H1 (cell line): ENCODE data around the gene CHST10. TPM values are rescaled to one million over a fixed set of nuclear protein-coding genes. Genes with fewer than 3 reads are reported as not detected.

Source experiments
- CTCF ChIA-PET: fragments of 300-600 bp; sonication (Branson Sonifier 250); formaldehyde crosslinking; loops from one replicate; lab custom pipeline; 2021; ENCODE audit not compliant: partially characterized antibody; lab: Charles Lee
- POLR2A ChIA-PET: fragments of 300-600 bp; sonication (Branson Sonifier 250); formaldehyde crosslinking; loops from one replicate; lab custom pipeline; 2021; ENCODE audit warnings: inconsistent platforms; ENCODE audit not compliant: partially characterized antibody; lab: Charles Lee
- DNase-seq, 2 experiments: peaks; one replicate each; pipeline versions ENCODE4 v3.0.0 to v3.0.0-alpha.2; 2010 to 2022; ENCODE audit warnings: low spot score in 2 of 2, low read depth in 1 of 2, mixed read lengths in 1 of 2
- FAIRE-seq: peaks from 2 replicates; lab custom pipeline; 2011; peaks lifted over from hg19 to GRCh38; lab: Jason Lieb, UNC
- H2AFZ ChIP-seq: 2 replicates; pipeline ENCODE4 v1.8.1; 2012; ENCODE audit warnings: low read length, inconsistent platforms
- H2AK5ac ChIP-seq: 2 replicates; pipeline ENCODE4 v1.6.1; 2013; ENCODE audit warnings: low read depth, low read length
- H2BK120ac ChIP-seq: replicated peaks from 2 replicates; pipeline ENCODE3; 2013; ENCODE audit warnings: low read depth, low read length, inconsistent platforms
- H2BK12ac ChIP-seq: 2 replicates; pipeline ENCODE4 v1.6.1; 2013; ENCODE audit warnings: low read depth, low read length
- H2BK15ac ChIP-seq: 2 replicates; pipeline ENCODE4 v1.6.1; 2013; ENCODE audit warnings: low read length
- H2BK20ac ChIP-seq: 2 replicates; pipeline ENCODE4 v1.6.1; 2013; ENCODE audit warnings: low read length
- H2BK5ac ChIP-seq: 2 replicates; pipeline ENCODE4 v1.6.1; 2013; ENCODE audit warnings: low read depth, low read length
- H3K14ac ChIP-seq: 2 replicates; pipeline ENCODE4 v1.6.1; 2013; ENCODE audit warnings: inconsistent platforms; ENCODE audit not compliant: insufficient read length
- H3K18ac ChIP-seq: 2 replicates; pipeline ENCODE4 v1.6.1; 2013; ENCODE audit warnings: low read length; ENCODE audit errors: extremely low read depth
- H3K23ac ChIP-seq: 2 replicates; pipeline ENCODE4 v1.6.1; 2013; ENCODE audit warnings: inconsistent platforms; ENCODE audit not compliant: insufficient read length
- H3K23me2 ChIP-seq: 2 replicates; pipeline ENCODE4 v1.6.1; 2013; ENCODE audit warnings: low read depth, low read length
- H3K27ac ChIP-seq: 2 replicates; pipeline ENCODE4 v1.6.1; 2011; ENCODE audit warnings: low read depth, low read length, inconsistent platforms
- H3K27me3 ChIP-seq, 4 experiments: replicated peaks in 1 of 4; 1 replicate in 1 of 4; 2 replicates in 3 of 4; pipeline versions ENCODE4 v1.6.1 to v1.8.1; 2011 to 2013; ENCODE audit warnings: low read length in 3 of 4, mild to moderate bottlenecking in 3 of 4, inconsistent platforms in 2 of 4, mixed read lengths in 2 of 4, moderate library complexity in 1 of 4; ENCODE audit not compliant: control insufficient read depth in 3 of 4, insufficient read depth in 3 of 4; ENCODE audit errors: extremely low read depth in 1 of 4
- H3K36me3 ChIP-seq, 4 experiments: 2 replicates each; pipeline versions ENCODE4 v1.6.1 to v1.8.1; 2011 to 2013; ENCODE audit warnings: mild to moderate bottlenecking in 4 of 4, low read length in 3 of 4, moderate library complexity in 2 of 4, control low read depth in 1 of 4, inconsistent platforms in 1 of 4; ENCODE audit not compliant: insufficient read depth in 4 of 4, control insufficient read depth in 2 of 4
- H3K4ac ChIP-seq: replicated peaks from 2 replicates; pipeline ENCODE3; 2013; ENCODE audit warnings: low read length, low read depth, mixed read lengths, inconsistent platforms; ENCODE audit not compliant: insufficient read length
- H3K4me1 ChIP-seq, 4 experiments: replicated peaks in 1 of 4; 1 replicate in 1 of 4; 2 replicates in 3 of 4; pipeline versions ENCODE4 v1.6.1 to v1.8.1; 2011 to 2013; ENCODE audit warnings: low read length in 3 of 4, inconsistent platforms in 2 of 4, mixed read lengths in 1 of 4; ENCODE audit not compliant: insufficient read depth in 4 of 4, control insufficient read depth in 3 of 4
- H3K4me2 ChIP-seq, 2 experiments: 2 replicates each; pipeline versions ENCODE4 v1.6.1 to v1.8.1; 2011 to 2013; ENCODE audit warnings: low read depth in 2 of 2, low read length in 2 of 2, control low read depth in 1 of 2, inconsistent platforms in 1 of 2, mild to moderate bottlenecking in 1 of 2; ENCODE audit not compliant: insufficient read depth in 1 of 2
- H3K4me3 ChIP-seq, 4 experiments: fragments of 200-600, 300-600 bp in 1 of 4; sonication (generic), shearing (Covaris generic), sonication (Bioruptor Twin) in 1 of 4; 2 replicates each; pipeline versions ENCODE4 v1.5.1 to v1.8.1; 2011 to 2016; ENCODE audit warnings: low read length in 4 of 4, low read depth in 3 of 4, control low read depth in 2 of 4, inconsistent platforms in 2 of 4, mild to moderate bottlenecking in 2 of 4, mixed read lengths in 1 of 4, moderate library complexity in 1 of 4; ENCODE audit not compliant: insufficient read depth in 2 of 4; ENCODE audit errors: extremely low read depth in 1 of 4
- H3K56ac ChIP-seq: replicated peaks from 2 replicates; pipeline ENCODE3; 2013; ENCODE audit warnings: low read depth, mild to moderate bottlenecking, mixed read lengths, low read length, inconsistent platforms; ENCODE audit not compliant: insufficient read length
- H3K79me1 ChIP-seq: 2 replicates; pipeline ENCODE4 v1.6.1; 2013; ENCODE audit warnings: low read depth, low read length, control low read depth
- H3K79me2 ChIP-seq, 2 experiments: 2 replicates each; pipeline versions ENCODE4 v1.6.1 to v1.8.1; 2012 to 2013; ENCODE audit warnings: low read length in 2 of 2, mild to moderate bottlenecking in 2 of 2, inconsistent platforms in 1 of 2; ENCODE audit not compliant: insufficient read depth in 2 of 2, control insufficient read depth in 1 of 2
- H3K9ac ChIP-seq, 4 experiments: replicated peaks in 1 of 4; 1 replicate in 1 of 4; 2 replicates in 3 of 4; pipeline versions ENCODE4 v1.6.1 to v1.8.1; 2011 to 2013; ENCODE audit warnings: low read depth in 3 of 4, low read length in 3 of 4, control low read depth in 2 of 4, mild to moderate bottlenecking in 2 of 4, moderate library complexity in 2 of 4, inconsistent platforms in 1 of 4; ENCODE audit errors: extremely low read depth in 1 of 4
- H3K9me3 ChIP-seq, 2 experiments: 2 replicates each; pipeline versions ENCODE4 v1.6.1 to v1.8.1; 2012 to 2013; ENCODE audit warnings: mild to moderate bottlenecking in 2 of 2, moderate library complexity in 2 of 2, control low read depth in 1 of 2, inconsistent platforms in 1 of 2, low read depth in 1 of 2, low read length in 1 of 2, mixed read lengths in 1 of 2; ENCODE audit not compliant: insufficient read depth in 2 of 2
- H4K20me1 ChIP-seq, 2 experiments: replicated peaks in 1 of 2; 2 replicates each; pipeline versions ENCODE3 to v1.8.1; 2011 to 2013; ENCODE audit warnings: inconsistent platforms in 2 of 2, low read length in 2 of 2, mild to moderate bottlenecking in 1 of 2; ENCODE audit not compliant: insufficient read depth in 2 of 2, control insufficient read depth in 1 of 2
- H4K5ac ChIP-seq: 2 replicates; pipeline ENCODE4 v1.6.1; 2013; ENCODE audit warnings: low read length, low read depth, mixed read lengths, inconsistent platforms; ENCODE audit not compliant: insufficient read length
- H4K8ac ChIP-seq: 2 replicates; pipeline ENCODE4 v1.8.0; 2013; ENCODE audit warnings: mild to moderate bottlenecking, moderate library complexity, low read length, inconsistent platforms; ENCODE audit not compliant: insufficient read depth; ENCODE audit errors: extremely low read depth
- H4K91ac ChIP-seq: replicated peaks from 2 replicates; pipeline ENCODE3; 2013; ENCODE audit warnings: low read length, mixed read lengths, inconsistent platforms; ENCODE audit not compliant: insufficient read length
- CTBP2 ChIP-seq: IDR thresholded peaks from 2 replicates; pipeline ENCODE4 v1.7.0; 2011; ENCODE audit warnings: borderline replicate concordance, mild to moderate bottlenecking, moderate library complexity, mixed read lengths, low read length; ENCODE audit not compliant: insufficient read depth, insufficient read length
- FOSL1 ChIP-seq: IDR thresholded peaks from 2 replicates; pipeline ENCODE4 v1.6.1; 2011; ENCODE audit warnings: mild to moderate bottlenecking, low read depth, low read length, moderate library complexity; ENCODE audit not compliant: insufficient read depth
- POLR2A ChIP-seq, 2 experiments: IDR thresholded peaks; 1 replicate in 1 of 2; 2 replicates in 1 of 2; pipeline ENCODE4 v1.6.1; 2011; ENCODE audit warnings: low read depth in 2 of 2, low read length in 2 of 2, mild to moderate bottlenecking in 2 of 2; ENCODE audit errors: control extremely low read depth in 1 of 2
- RXRA ChIP-seq: IDR thresholded peaks from 2 replicates; pipeline ENCODE4 v1.6.1; 2011; ENCODE audit warnings: low read depth, mild to moderate bottlenecking, low read length, moderate library complexity; ENCODE audit not compliant: insufficient read depth
- TEAD4 ChIP-seq: IDR thresholded peaks from 2 replicates; pipeline ENCODE4 v1.6.1; 2012; ENCODE audit warnings: low read depth, low read length, inconsistent platforms, mixed read lengths
- WGBS, 2 experiments: shearing (Covaris generic) in 1 of 2; methylation state at CpG; one replicate each; pipeline versions ENCODE4 v1.1.6 to v1.1.7; 2013 to 2015; ENCODE audit warnings: low lambda C conversion rate in 2 of 2, mixed read lengths in 2 of 2, inconsistent platforms in 1 of 2, low coverage in 1 of 2, missing lambda C conversion rate in 1 of 2; ENCODE audit not compliant: insufficient replicate concordance in 2 of 2, insufficient coverage in 1 of 2, insufficient read length in 1 of 2; ENCODE audit errors: extremely low coverage in 1 of 2, missing lambda C conversion rate in 1 of 2; 5-methylcytosine and 5-hydroxymethylcytosine counted together
- polyA plus RNA-seq, 7 experiments: library from polyadenylated mRNA; depleted of rRNA in 3 of 7; stranded (reverse) in 5 of 7; unstranded in 2 of 7; fragments of >200 nt in 5 of 7; fragments of 200-250 nt in 2 of 7; gene quantifications; 1 replicate in 5 of 7; 2 replicates in 1 of 7; 4 replicates in 1 of 7; pipeline versions ENCODE4 v1.2.1 to v1.2.3, GENCODE V29; 2011 to 2013; ENCODE audit warnings: missing spikeins in 2 of 7, mixed read lengths in 2 of 7
- total RNA-seq: library from RNA; stranded (reverse); fragmentation: NEBNext Ultra II Directional; extraction: Animal tissue kit (Norgen Biotek cat#: 25700); gene quantifications from 2 replicates; pipeline ENCODE4 v1.2.1, GENCODE V29; 2021

The CHST10 gene
- total and polyA plus RNA-seq, 2 of the 8 experiments (the other 6 are each of a cell fraction or from before 2014, with no cell fraction given), result 27.3 to 29.1 TPM

GRCh38 chr2:100417711-100418124 is 250 bp upstream of the CHST10 start:
- no peaks in the 10 kb centered on the region for H3K27me3 ChIP-seq
- H3K18ac ChIP-seq, result no peak overlapping the region
- no peaks in the 10 kb centered on the region for H3K9me3 ChIP-seq
- H4K5ac ChIP-seq, result peak overlapping the region; percentile 12
- ChIA-PET CTCF (interaction anchor here (1.6 kb wide), 1 partner anchor 154 kb away, joined by 3 read pairs; no protein-coding TSS in a partner anchor), POLR2A (interaction anchor here (1.4 kb wide), 1 partner anchor 11 kb away, joined by 4 read pairs; no protein-coding TSS in a partner anchor)
- H3K9ac ChIP-seq, result peak overlapping the region in 3 of 4 experiments; percentile 64 to 76 (median 65); a peak in 6 of 7 replicates
- no peak overlapping the region for H2AK5ac ChIP-seq
- 16% methylated on average over 10 of the region's 19 CpGs; no CpG with 5 or more reads in 1 of the 2 experiments for WGBS, 2 experiments
- H4K20me1 ChIP-seq, result peaks cover 0 to 4% of the 10 kb centered on the region in 2 experiments
- peaks cover 7% of the 10 kb centered on the region for H3K23me2 ChIP-seq
- DNase-seq, result no peak
- no peak overlapping the region for H3K14ac ChIP-seq
- peaks cover 6 to 21% (median 15%) of the 10 kb centered on the region in 4 experiments; a peak in 5 of 7 replicates for H3K4me1 ChIP-seq
- no peak overlapping the region for H2BK15ac ChIP-seq
- no peak overlapping the region for H2BK12ac ChIP-seq
- peak overlapping the region; percentile 93 to 97 for H3K4me2 ChIP-seq
- H3K36me3 ChIP-seq, result peaks cover 0 to 3% (median 0%) of the 10 kb centered on the region in 4 experiments; a peak in 3 of 8 replicates
- H3K23ac ChIP-seq, result no peak overlapping the region
- H2BK5ac ChIP-seq, result no peak overlapping the region
- no peak overlapping the region for H4K8ac ChIP-seq
- no peak overlapping the region for H4K91ac ChIP-seq
- peaks cover 8% of the 10 kb centered on the region; the same call in 1 of the 2 replicates for H3K79me1 ChIP-seq
- no peak overlapping the region; the same call in 1 of the 2 replicates for H3K27ac ChIP-seq
- H2AFZ ChIP-seq, result peak overlapping the region; percentile 92
- H3K4ac ChIP-seq, result no peak overlapping the region
- peaks cover 3 to 29% of the 10 kb centered on the region in 2 experiments; a peak in 3 of 4 replicates for H3K79me2 ChIP-seq
- H2BK20ac ChIP-seq, result no peak overlapping the region
- no peak overlapping the region for H2BK120ac ChIP-seq
- peak overlapping the region; percentile 75 to 95 (median 80) for H3K4me3 ChIP-seq
- no peak overlapping the region for H3K56ac ChIP-seq
- FAIRE-seq, result no peak
- TF ChIP-seq RXRA (no peak), FOSL1 (no peak), CTBP2 (no peak), POLR2A (IDR thresholded peaks at IDR 0.05; ENCODE audit: control extremely low read depth in 1 of 2, low read depth in 2 of 2, low read length in 2 of 2) (peak in 1 of 2 experiments; percentile 50; a peak in 1 of 3 replicates), TEAD4 (no peak)
